Measurements from ENCODE around the gene PCNX4. TPM values are rescaled to one million over a fixed set of nuclear protein-coding genes. Genes with fewer than 3 reads are reported as not detected.
"Not testable (repeated sequence)": the region's sequence is repeated elsewhere in the genome, so short reads cannot be mapped to it uniquely, and the experiment has no call there.

Gene PCNX4
- total RNA-seq, 2 donors from 2014 or later: 49.9 to 136 TPM

GRCh38 chr14:60097974-60098373, 6.3 kb downstream of the PCNX4 start:
- Histone ChIP-seq H3K4me1 (replicated peaks) (no peaks in the 10 kb centered on the region), H3K9me3 (no peaks in the 10 kb centered on the region), H3K27ac (no peak overlapping the region), H3K27me3 (replicated peaks; ENCODE audit: insufficient read depth) (no peaks in the 10 kb centered on the region), H3K36me3 (no peaks in the 10 kb centered on the region), H3K4me3 (no peak overlapping the region)
- DNase-seq (ENCODE audit: low spot score): no peak
- intact Hi-C loops (cut with DNase I): loop anchor here (10.0 kb wide), 1 partner anchor 627 kb away; the partner anchor contains the start of gene SIX4
- TF ChIP-seq POLR2AphosphoS5 (IDR thresholded peaks at IDR 0.05) (no peak), POLR2A (IDR thresholded peaks at IDR 0.05) (no peak), CTCF (IDR thresholded peaks at IDR 0.05) (no peak)
- 89% methylated on average over 6 of the region's 6 CpGs for WGBS

- H3K27me3 ChIP-seq (replicated peaks; ENCODE audit: insufficient read depth); H3K4me3 ChIP-seq; H3K27ac ChIP-seq; H3K9me3 ChIP-seq; DNase-seq (ENCODE audit: low spot score); H3K36me3 ChIP-seq; H3K4me1 ChIP-seq (replicated peaks): not testable (repeated sequence)
- intact Hi-C loops (cut with DNase I): loop anchor here (10.0 kb wide), 1 partner anchor 625 kb away; the partner anchor contains the start of gene SIX4
- 95% methylated on average over 7 of the region's 7 CpGs for WGBS
Observed at GRCh38 chr14:60099855-60100254, 8.1 kb downstream of the PCNX4 start.

- H3K9me3 ChIP-seq: no peaks in the 10 kb centered on the region
- intact Hi-C loops (cut with DNase I): no loop called here
Observed at GRCh38 chr14:60101786-60102185, 10.1 kb downstream of the PCNX4 start.

DNA sequence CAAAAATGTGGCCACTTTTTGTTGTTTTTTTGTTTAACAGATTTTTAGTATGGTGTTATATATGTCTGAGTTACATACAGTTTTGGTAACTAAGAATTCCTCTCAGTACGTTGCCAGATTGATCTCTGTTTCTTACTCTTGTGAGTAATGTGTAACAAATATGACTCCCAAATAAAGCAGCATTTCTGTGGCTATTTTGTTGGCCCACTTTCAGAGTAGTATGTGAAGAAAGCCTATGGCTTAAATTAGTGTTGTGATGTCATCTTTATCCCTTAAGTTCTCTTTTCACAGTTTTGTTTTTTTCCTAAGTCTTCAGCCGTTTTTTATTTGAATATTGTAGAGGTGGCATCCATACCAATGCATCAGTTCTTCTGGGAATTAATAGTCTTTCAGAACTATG, 10.7 kb downstream of the PCNX4 start:
- no peaks in the 10 kb centered on the region for H3K36me3 ChIP-seq
- H3K9me3 ChIP-seq: no peaks in the 10 kb centered on the region
- no peaks in the 10 kb centered on the region for H3K4me1 ChIP-seq (replicated peaks)
- intact Hi-C loops (cut with DNase I): no loop called here
- no peaks in the 10 kb centered on the region for H3K27me3 ChIP-seq (replicated peaks; ENCODE audit: insufficient read depth)
- 63% methylated on average over 2 of the region's 2 CpGs for WGBS
- no peak overlapping the region for H3K27ac ChIP-seq
- H3K4me3 ChIP-seq: no peak overlapping the region
- no peak for DNase-seq (ENCODE audit: low spot score)
- TF ChIP-seq POLR2AphosphoS5 (IDR thresholded peaks at IDR 0.05): no peak
- TF ChIP-seq CTCF (IDR thresholded peaks at IDR 0.05): no peak
- no peak for TF ChIP-seq POLR2A (IDR thresholded peaks at IDR 0.05)

More at GRCh38 chr14:60101786-60102185, 10.1 kb downstream of the PCNX4 start:
- H3K27ac ChIP-seq: no peak overlapping the region
- no peak for TF ChIP-seq POLR2AphosphoS5 (IDR thresholded peaks at IDR 0.05)
- TF ChIP-seq CTCF (IDR thresholded peaks at IDR 0.05): no peak
- TF ChIP-seq POLR2A (IDR thresholded peaks at IDR 0.05): no peak
- WGBS: 92% methylated on average over 1 of the region's 1 CpG
- H3K4me3 ChIP-seq: no peak overlapping the region
- DNase-seq (ENCODE audit: low spot score): no peak
- no peaks in the 10 kb centered on the region for H3K36me3 ChIP-seq
- H3K4me1 ChIP-seq (replicated peaks): no peaks in the 10 kb centered on the region
- H3K27me3 ChIP-seq (replicated peaks; ENCODE audit: insufficient read depth): no peaks in the 10 kb centered on the region

- no peak for DNase-seq (ENCODE audit: low spot score)
- TF ChIP-seq CTCF (IDR thresholded peaks at IDR 0.05) (no peak), POLR2A (IDR thresholded peaks at IDR 0.05) (no peak), POLR2AphosphoS5 (IDR thresholded peaks at IDR 0.05) (no peak)
- intact Hi-C loops (cut with DNase I): no loop called here
- Histone ChIP-seq H3K27ac (no peak overlapping the region), H3K9me3 (no peaks in the 10 kb centered on the region), H3K36me3 (no peaks in the 10 kb centered on the region), H3K27me3 (replicated peaks; ENCODE audit: insufficient read depth) (no peaks in the 10 kb centered on the region), H3K4me3 (no peak overlapping the region), H3K4me1 (replicated peaks) (no peaks in the 10 kb centered on the region)
- WGBS: 59% methylated on average over 2 of the region's 2 CpGs
Observed at GRCh38 chr14:60106339-60106738, 14.6 kb downstream of the PCNX4 start.

All from prostate gland (tissue), 2 donors.